Activated CD4-positive, CD25-positive, alpha-beta regulatory T cell treated with anti-CD3 and anti-CD28 coated beads, Interleukin-2, amount 50 U/mL, for 24 hours (primary cell): ENCODE data around the gene PYY.

Source experiments
- ATAC-seq, 2 donors: fragments of 150-1000 bp; cut with Tn5 transposase; one replicate each; pipeline ENCODE4 v1.10.0; 2021; ENCODE audit warnings: mild to moderate bottlenecking in 1 of 2, moderate library complexity in 1 of 2

PYY gene

DNA sequence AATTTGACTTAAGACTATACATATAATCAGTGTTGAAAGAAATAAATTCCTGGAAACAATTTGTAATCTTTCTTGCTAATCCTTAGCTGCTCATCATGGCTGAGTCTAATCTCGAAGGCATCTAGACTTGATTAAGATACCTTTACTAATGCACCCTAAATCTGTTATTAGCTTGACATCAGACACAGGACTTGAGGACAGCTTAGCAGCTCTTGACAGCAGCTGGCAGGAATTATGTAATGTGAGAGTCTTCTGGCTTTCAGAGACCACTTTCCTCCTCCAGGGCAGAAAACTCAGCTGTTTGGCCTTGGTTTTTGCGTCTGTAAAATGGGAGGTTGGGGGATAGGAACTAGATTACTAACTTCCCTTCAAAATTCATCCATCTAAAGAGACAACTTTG, 39.3 kb downstream of the PYY start:
- ATAC-seq, result no peak

DNA sequence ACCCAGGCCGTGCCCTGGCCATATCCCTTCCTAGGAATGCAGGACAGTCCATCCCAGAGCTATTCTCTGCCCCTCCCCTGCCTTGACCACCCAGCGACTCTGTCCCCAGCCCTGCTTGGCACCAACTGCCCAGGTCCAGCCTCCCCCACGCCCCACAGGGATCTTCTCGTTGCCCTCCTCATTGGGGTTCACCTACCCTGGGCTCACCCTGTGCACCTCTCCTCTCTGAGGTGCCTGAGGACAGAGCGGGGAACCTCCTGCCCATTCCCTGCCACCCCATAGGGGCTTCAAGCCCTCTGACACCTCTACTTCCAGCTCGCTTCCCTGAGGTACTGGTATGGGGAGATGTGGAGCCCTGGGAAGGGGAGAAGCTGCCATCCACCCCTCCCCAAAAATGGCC, 40.2 kb downstream of the PYY start:
- no peak for ATAC-seq

DNA sequence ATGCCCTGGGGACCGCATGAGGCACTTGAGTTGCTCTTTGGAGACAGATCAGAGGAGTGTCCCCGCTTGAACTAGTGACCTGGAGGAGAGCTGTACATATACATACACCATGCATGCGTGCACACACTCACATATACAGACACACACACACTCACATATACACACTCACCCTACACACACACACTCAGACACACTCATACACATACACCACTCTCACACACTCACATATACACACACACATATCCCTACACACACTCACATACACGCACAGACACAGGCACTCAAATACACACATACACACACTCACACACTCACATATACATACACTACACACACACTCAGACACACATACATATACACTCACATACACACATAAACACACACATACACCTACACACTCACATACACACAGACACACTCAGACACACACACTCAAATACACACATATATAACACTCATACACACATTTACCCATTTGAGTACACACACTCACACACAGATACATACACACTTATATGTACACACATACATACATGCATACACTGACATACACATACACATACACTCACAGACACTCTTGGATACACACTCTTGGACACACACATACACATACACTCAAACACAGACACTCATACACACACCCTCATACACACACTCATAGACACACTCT, 41.0 kb downstream of the PYY start:
- no peak for ATAC-seq

DNA sequence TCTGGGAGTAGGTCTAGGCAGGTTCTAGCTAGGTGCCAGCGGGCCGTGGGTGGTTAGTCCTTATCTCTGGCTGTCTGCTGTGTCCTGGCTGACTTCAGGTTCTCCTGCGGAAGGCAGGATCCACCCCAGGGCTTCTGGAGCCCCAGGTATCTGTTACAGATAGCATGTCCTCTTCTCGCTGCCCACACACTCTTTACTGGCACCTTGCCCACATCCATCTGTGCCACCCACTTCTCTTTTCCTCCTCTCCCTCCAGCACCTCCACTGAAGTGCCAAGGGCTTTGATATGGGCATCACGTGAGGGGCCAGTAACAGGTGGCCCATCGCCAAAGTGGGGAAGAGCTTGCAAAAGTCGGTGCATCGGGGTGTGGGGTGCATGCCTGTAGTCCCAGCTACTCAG, 41.8 kb downstream of the PYY start:
- no peak for ATAC-seq

DNA sequence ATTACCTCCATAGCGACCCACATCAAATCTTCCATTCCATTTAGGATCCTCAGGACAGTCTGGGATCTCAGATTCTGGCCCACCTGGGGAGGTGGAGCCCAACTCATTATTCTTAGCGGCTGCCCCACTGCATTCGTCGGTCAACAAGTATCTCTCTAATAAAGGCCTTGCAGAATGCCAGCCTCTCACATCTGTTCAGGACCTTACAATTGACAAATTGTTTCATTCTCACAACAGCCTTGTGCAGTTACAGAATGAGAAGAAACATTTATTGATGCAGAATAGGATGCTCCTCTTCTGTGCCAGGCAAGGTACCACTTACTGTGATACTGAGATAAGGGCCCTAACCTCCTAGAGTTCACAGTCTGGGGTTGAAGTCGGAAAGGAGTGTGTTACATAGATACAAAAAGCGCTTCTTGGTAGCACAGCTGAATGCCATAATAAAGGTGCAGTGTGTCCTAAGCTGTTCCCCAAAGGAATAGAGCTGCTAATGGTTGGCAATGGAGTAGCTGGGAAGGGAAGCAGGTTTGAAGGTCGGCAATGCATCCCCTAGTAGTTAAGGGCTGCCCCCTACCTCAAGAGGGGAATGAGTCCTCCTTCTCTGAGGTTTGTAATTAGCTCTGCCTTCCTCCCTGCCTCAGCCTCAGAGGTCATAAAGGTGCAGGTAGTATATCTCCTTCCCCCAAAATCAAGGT, 44.1 kb downstream of the PYY start:
- ATAC-seq, result no peak

DNA sequence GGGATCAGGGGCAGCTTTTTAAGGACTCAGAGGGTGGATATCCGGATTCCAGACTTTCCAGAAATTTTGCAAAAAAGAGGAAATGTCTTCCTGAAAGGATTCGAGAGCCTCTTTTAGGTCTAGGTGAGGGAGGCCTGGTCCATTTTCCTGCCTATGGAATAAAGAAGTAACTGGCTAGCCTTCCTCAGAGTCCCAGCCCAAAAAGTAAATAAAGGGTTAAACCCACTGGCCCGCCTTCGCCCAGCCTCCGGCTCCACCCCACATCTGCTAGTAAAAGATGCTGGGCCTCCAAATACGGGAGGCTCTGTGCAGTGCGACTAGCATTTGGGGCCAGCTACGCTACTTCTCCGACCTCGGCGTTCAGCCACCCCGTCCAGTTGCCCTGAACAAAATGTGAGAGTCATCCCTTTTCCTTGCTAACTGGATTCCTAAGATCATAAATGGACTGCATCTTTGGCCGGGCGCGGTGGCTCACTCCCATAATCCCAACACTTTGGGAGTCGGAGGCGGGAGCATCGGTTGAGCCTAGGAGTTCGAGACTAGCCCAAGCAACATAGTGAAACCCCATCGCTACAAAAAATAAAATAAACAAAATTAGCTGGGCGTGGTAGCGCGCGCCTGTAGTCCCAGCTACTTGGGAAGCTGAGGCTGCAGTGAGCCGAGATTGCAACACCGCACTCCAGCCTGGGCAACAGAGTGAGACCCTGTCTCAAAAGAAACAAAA, 45.6 kb downstream of the PYY start:
- peak; percentile 66 to 72 for ATAC-seq

DNA sequence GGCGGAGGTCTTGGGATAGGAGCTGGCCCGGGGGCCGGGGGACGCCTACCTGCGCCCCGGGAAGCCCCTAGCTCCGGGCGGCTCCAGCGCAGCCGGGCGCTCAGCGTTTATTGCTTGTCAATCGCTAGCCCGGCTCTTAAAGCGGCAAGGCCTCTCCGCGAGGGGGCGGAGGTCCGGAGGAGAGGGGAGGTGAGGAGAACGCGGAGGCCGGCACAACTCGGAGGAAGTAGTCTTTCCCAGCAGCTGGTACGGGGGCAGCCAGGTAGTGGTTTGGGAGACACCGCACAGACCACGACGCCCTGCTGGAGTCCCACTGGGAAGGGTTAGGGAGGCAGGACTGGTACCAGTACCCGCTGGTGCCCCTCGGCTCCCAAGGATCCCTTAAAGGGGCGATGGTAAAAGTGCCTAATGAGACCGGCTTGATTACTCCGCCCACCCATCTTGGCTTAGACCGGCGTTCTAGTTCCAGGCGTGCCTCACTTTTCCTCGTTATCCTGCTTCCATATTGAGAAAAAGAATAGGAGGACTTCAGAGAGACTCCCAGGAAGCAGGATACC, 46.2 kb downstream of the PYY start, which contains the start of gene MPP2:
Gene MPP2 (minus strand): TSS at position 112 of the 557 bp plus-strand sequence. CDS start 3,076 bp downstream, outside the sequence.
- ATAC-seq, result peak; percentile 54 to 62

DNA sequence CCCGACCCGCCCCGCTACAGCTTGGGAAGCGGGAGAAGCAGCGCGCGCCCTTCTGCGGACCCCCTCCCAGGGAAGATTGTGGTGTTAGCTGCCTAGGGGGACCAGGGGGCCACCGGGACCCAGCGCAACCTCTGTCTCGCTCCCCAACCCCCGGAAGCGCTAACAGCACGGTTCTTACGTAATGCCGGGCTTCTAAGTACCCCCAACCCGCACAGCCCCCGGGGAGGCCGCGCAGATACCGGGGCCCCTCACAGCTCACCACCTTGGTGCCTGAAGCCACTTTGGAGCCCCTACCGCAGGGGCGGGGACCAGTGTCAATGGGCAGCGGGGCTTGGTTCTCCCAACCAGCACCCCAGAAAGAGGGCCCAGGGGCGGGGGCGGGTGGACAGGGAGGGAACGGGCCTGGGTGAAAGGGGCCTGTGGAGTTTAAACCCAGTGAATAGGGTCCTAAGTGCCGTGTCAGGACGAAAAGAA, 46.8 kb downstream of the PYY start:
- peak in 1 of 2 donors; percentile 25 for ATAC-seq

DNA sequence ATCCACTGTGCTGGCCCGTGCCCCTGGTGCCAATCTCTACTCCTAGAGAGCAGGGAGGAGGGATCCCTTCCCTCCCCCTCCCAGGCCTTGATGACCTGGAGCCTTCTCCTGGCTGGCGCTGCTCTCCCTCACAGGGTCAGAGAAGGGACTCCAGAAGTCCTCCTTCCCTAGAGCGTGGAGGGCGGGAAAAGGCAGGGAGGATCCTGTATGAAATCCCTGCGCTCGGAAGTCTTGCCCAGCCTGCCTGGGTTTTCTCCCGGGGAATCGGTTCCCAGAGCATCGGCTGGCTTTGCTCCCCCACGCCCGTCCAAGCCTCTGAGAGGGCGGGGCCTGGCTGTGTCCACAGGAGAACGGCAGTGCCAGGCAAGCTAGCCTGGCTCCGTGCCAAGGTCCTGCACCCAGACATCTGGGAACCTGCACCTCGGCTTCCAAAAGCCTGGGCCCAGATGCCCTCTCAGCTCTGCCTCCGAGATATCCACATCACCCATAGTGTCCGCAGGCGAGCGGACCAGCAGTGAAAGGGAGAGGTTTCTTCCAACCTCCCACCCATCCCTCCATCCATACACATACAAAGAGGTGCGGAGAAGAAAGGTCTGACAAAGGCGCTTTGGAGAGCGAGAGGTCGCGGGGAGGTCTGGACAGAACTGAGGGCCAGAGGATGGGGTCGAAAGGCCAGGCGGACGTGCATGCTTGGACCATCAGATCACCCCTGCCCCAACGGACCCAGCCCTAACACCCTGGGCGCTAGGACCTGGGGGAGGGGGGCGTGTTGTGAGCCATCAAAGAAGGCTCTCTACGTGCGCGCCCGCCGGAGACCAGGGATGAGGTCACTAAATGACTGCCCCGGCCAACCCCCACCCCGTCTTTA, 47.5 kb downstream of the PYY start:
- ATAC-seq, result peak; percentile 29 to 33

DNA sequence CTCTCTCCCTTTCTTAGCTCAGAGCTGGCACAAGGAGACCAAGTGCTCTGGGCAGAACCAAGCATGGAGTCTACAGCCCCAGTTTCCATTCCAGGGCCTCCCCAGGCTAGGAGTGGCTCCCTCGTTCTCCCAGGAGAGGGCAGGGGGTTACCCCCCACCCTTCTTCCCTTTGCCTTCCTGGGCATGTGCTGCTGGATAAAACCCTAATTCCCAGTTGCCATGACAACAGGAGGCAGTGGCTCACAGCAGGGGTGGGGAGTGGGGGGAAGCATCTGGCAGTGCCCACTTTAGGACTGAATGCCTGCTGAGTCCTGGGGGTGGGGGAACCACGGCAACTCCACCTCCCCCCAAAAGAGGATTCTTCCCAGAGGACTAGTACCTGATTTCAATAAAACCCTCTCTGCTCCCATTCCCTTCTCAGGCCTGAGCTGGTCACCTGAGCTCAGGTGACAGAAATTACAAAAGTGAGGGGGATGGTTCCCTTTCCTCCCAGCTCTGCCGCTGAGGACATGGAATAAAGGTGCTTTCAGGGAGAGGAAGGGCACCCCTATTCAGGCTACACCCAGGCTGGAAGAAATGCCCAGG, 48.2 kb downstream of the PYY start:
- ATAC-seq, result no peak
